ENCODE results near the gene KMT5B.

The KMT5B gene

GRCh38 chr11:68199295-68199987 is 13.7 kb downstream of the KMT5B start:
- H3K27ac ChIP-seq (ENCODE audit: low read depth, low read length) = no peak overlapping the region
- H3K4me1 ChIP-seq (ENCODE audit: control insufficient read depth, low read length) = no peaks in the 10 kb centered on the region
- peaks cover 87% of the 10 kb centered on the region for H3K79me2 ChIP-seq (ENCODE audit: control insufficient read depth, low read length)
- H3K4me3 ChIP-seq (ENCODE audit: low read length) = no peak overlapping the region
- H3K27me3 ChIP-seq (ENCODE audit: control insufficient read depth, low read length) = no peaks in the 10 kb centered on the region
- 0 out of 2 replicates have a peak, but pooled peaks cover 4% of the 10 kb centered on the region for H4K20me1 ChIP-seq (ENCODE audit: control insufficient read depth, insufficient read depth, low read depth, low read length)
- H3K36me3 ChIP-seq (ENCODE audit: control insufficient read depth, low read length) = no peaks in the 10 kb centered on the region
- TF ChIP-seq EZH2phosphoT487 (IDR thresholded peaks at IDR 0.05; ENCODE audit: borderline replicate concordance, low read length) = no peak
- no peak for TF ChIP-seq CTCF (IDR thresholded peaks at IDR 0.05; ENCODE audit: low read depth, low read length, poor library complexity, severe bottlenecking)
- H3K9me2 ChIP-seq (replicated peaks; ENCODE audit: control insufficient read depth, low read length) = no peaks in the 10 kb centered on the region
- no peaks in the 10 kb centered on the region for H3F3A ChIP-seq (ENCODE audit: control insufficient read depth, insufficient read depth)
- H3K4me2 ChIP-seq (ENCODE audit: low read length) = no peak overlapping the region
- H3K9me3 ChIP-seq (ENCODE audit: control insufficient read depth, insufficient read depth, low read length) = no peaks in the 10 kb centered on the region

GRCh38 chr11:68196219-68196618 is 16.9 kb downstream of the KMT5B start:
- TF ChIP-seq EZH2phosphoT487 (IDR thresholded peaks at IDR 0.05; ENCODE audit: borderline replicate concordance, low read length) (no peak), CTCF (IDR thresholded peaks at IDR 0.05; ENCODE audit: low read depth, low read length, poor library complexity, severe bottlenecking) (no peak)
- no peak overlapping the region for H3K4me3 ChIP-seq (ENCODE audit: low read length)
- H3F3A ChIP-seq (ENCODE audit: control insufficient read depth, insufficient read depth) = no peaks in the 10 kb centered on the region
- no peak overlapping the region for H3K27ac ChIP-seq (ENCODE audit: low read depth, low read length)
- no peaks in the 10 kb centered on the region for H3K27me3 ChIP-seq (ENCODE audit: control insufficient read depth, low read length)
- H3K79me2 ChIP-seq (ENCODE audit: control insufficient read depth, low read length) = peaks cover 80% of the 10 kb centered on the region
- H3K4me1 ChIP-seq (ENCODE audit: control insufficient read depth, low read length) = no peaks in the 10 kb centered on the region
- H3K9me3 ChIP-seq (ENCODE audit: control insufficient read depth, insufficient read depth, low read length) = no peaks in the 10 kb centered on the region
- no peaks in the 10 kb centered on the region for H3K9me2 ChIP-seq (replicated peaks; ENCODE audit: control insufficient read depth, low read length)
- no peak overlapping the region for H3K4me2 ChIP-seq (ENCODE audit: low read length)
- H3K36me3 ChIP-seq (ENCODE audit: control insufficient read depth, low read length) = no peaks in the 10 kb centered on the region
- 0 out of 2 replicates have a peak, but pooled peaks cover 16% of the 10 kb centered on the region for H4K20me1 ChIP-seq (ENCODE audit: control insufficient read depth, insufficient read depth, low read depth, low read length)

- no peak overlapping the region for H3K27ac ChIP-seq (ENCODE audit: low read depth, low read length)
- H3K4me3 ChIP-seq (ENCODE audit: low read length) = no peak overlapping the region
- no peaks in the 10 kb centered on the region for H3K36me3 ChIP-seq (ENCODE audit: control insufficient read depth, low read length)
- H3F3A ChIP-seq (ENCODE audit: control insufficient read depth, insufficient read depth) = no peaks in the 10 kb centered on the region
- no peaks in the 10 kb centered on the region for H3K4me1 ChIP-seq (ENCODE audit: control insufficient read depth, low read length)
- H4K20me1 ChIP-seq (ENCODE audit: control insufficient read depth, insufficient read depth, low read depth, low read length) = 0 out of 2 replicates have a peak, but pooled peaks cover 16% of the 10 kb centered on the region
- H3K9me2 ChIP-seq (replicated peaks; ENCODE audit: control insufficient read depth, low read length) = no peaks in the 10 kb centered on the region
- H3K9me3 ChIP-seq (ENCODE audit: control insufficient read depth, insufficient read depth, low read length) = no peaks in the 10 kb centered on the region
- no peak overlapping the region for H3K4me2 ChIP-seq (ENCODE audit: low read length)
- TF ChIP-seq EZH2phosphoT487 (IDR thresholded peaks at IDR 0.05; ENCODE audit: borderline replicate concordance, low read length) (no peak), CTCF (IDR thresholded peaks at IDR 0.05; ENCODE audit: low read depth, low read length, poor library complexity, severe bottlenecking) (no peak)
- peaks cover 66% of the 10 kb centered on the region for H3K79me2 ChIP-seq (ENCODE audit: control insufficient read depth, low read length)
- H3K27me3 ChIP-seq (ENCODE audit: control insufficient read depth, low read length) = no peaks in the 10 kb centered on the region
These were observed 18.3 kb downstream of the KMT5B start for GRCh38 chr11:68194675-68195294.

Measured in DOHH2 (cell line).